ENCODE data around the gene FRMD1.
A peak's percentile ranks its signal among the peaks of the same experiment; 100 is the strongest.

FRMD1 gene

GRCh38 chr6:168124158-168124557 is 45.1 kb upstream of the FRMD1 start:
- DNase-seq (ENCODE audit: low read depth): no peak
- H3K4me3 ChIP-seq (ENCODE audit: low read depth, low read length): no peak overlapping the region
- no peak for TF ChIP-seq CTCF (conservative IDR thresholded peaks at IDR 0.05; ENCODE audit: low read depth, low read length)

DNA sequence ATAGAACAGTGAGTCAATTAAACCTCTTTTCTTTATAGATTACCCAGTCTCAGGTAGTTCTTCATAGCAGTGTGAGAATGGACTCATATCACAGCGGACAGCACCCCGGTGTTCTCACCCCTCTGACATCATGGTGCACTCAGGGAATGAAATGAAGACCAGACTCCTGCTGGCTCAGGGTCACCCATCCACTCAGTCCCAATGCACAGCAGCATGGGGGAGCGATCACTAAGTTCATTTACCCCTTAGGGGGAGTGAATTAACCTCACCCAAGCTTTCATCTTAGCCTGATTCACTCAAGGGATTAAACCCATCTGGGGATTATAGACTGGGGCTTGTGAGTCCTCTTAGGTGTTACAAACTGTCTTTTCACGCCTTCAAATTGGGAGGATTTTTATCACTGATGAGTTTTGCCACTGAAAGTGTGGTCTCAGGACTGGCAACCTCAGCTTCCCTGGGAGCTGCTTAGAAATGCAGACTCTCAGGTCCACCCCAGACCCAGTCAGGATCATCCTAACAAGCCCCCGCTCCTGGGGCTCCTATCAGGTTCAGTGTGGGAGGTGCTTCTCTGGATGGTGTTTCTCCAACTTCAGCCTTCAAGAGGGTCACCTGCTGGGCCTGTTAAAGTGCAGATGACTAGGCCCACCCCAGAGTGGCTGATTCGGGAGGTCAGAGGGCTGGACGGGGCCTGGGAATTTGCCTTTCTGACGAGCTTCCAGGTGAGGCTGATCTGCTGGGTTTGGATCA is 44.3 kb upstream of the FRMD1 start:
- no peak overlapping the region for H3K4me3 ChIP-seq (ENCODE audit: low read depth, low read length)
- TF ChIP-seq CTCF (conservative IDR thresholded peaks at IDR 0.05; ENCODE audit: low read depth, low read length): no peak
- DNase-seq (ENCODE audit: low read depth): no peak

- no peak for DNase-seq (ENCODE audit: low read depth)
These were observed 43.5 kb upstream of the FRMD1 start for GRCh38 chr6:168122521-168122920.

GRCh38 chr6:168122011-168122410 is 43.0 kb upstream of the FRMD1 start:
- H3K4me3 ChIP-seq (ENCODE audit: low read depth, low read length): no peak overlapping the region
- no peak for DNase-seq (ENCODE audit: low read depth)
- TF ChIP-seq CTCF (conservative IDR thresholded peaks at IDR 0.05; ENCODE audit: low read depth, low read length): no peak

More at GRCh38 chr6:168122521-168122920, 43.5 kb upstream of the FRMD1 start:
- no peak for TF ChIP-seq CTCF (conservative IDR thresholded peaks at IDR 0.05; ENCODE audit: low read depth, low read length)
- no peak overlapping the region for H3K4me3 ChIP-seq (ENCODE audit: low read depth, low read length)

DNA sequence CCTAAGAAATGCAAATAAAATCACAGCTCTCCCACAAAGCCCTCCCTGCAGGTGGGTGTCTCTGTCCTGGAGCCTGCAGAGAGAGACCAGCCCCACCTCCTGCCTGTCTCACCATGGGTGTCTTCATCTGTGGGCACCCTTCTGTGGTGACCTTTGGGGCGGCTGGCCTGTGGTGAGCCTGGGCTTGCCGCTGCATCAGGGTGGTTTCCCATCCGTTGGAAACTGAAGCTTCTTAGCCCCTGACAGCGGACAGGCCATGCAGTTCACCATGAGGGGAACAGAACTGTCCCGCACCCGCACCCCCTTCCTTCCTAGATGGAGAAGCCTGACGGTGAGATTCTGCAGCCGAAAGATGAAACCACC is 42.3 kb upstream of the FRMD1 start:
- no peak for TF ChIP-seq CTCF (conservative IDR thresholded peaks at IDR 0.05; ENCODE audit: low read depth, low read length)
- DNase-seq (ENCODE audit: low read depth): no peak
- H3K4me3 ChIP-seq (ENCODE audit: low read depth, low read length): no peak overlapping the region

DNA sequence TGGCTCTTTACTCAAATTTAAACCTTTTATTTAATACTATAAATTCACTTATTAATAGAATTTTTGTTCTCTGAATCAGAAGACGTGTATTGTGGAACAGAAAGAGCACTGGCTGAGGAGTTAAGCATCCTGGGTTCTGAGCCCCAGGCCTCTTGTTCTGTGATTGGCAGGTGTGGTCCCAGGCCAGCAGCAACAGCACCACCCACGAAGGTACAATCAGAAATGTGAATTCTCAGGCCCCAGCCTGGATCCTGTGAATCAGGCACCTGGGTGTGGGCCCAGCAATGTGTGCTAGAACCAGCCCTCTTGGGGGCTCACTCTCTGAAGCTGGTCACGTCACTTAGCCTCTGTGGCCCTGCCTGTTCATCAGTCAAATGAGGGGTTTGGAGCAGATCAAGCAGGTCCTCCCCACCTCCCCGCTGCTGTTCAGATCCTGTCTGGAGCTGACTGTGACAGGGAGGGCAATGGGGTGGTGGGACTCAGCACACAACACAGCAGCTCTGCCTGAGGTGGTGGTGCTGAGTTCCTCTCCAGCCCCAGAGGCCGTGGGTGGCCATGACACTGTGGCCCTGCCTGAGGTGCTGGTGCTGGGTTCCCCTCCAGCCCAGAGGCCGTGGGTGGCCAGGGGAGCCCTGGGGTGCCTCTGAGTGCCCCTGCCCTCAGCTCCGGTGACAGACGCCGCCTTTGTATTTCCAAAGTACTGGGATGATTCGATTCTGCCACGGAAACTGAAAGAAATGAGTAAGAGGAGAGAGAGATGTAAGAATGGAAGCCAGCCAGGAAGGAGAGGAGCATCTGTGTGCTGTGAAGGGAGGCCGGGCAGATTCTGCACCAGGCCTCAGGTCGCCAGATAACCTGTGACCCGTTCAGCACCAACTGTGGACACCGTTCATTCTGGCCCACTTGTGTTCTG is 41.6 kb upstream of the FRMD1 start:
- peak; percentile 10 for DNase-seq (ENCODE audit: low read depth)
- TF ChIP-seq CTCF (conservative IDR thresholded peaks at IDR 0.05; ENCODE audit: low read depth, low read length): no peak
- no peak overlapping the region for H3K4me3 ChIP-seq (ENCODE audit: low read depth, low read length)

Measured in choroid plexus epithelial cell (primary cell).